Hepatocyte (in vitro differentiated cells): ENCODE results near the gene MXRA5.

ENCODE experiments used
- CTCF ChIP-seq: fragments of 200-600 bp; sonication (generic); IDR thresholded peaks from 2 replicates; pipeline ENCODE4 v1.5.1; 2016; ENCODE audit warnings: antibody characterized with exemption, mild to moderate bottlenecking; ENCODE audit not compliant: poor library complexity
- EZH2 ChIP-seq: fragments of 200-600 bp; sonication (generic); IDR thresholded peaks from 2 replicates; pipeline ENCODE4 v1.6.1; 2016; ENCODE audit warnings: antibody characterized with exemption, mild to moderate bottlenecking, borderline replicate concordance
- EZH2phosphoT487 ChIP-seq: fragments of 200-600 bp; sonication (generic); IDR thresholded peaks from one replicate; pipeline ENCODE4 v1.6.1; 2018; ENCODE audit warnings: antibody characterized with exemption, mild to moderate bottlenecking, low read depth, moderate library complexity; ENCODE audit not compliant: unreplicated experiment, severe bottlenecking

GRCh38 chrX:3388457-3388856 is 42.0 kb upstream of the MXRA5 start:
- TF ChIP-seq EZH2phosphoT487 (no peak), CTCF (no peak), EZH2 (no peak)
